ENCODE measurements around the gene TEX35. TPM values are rescaled to one million over a fixed set of nuclear protein-coding genes. Genes with fewer than 3 reads are reported as not detected.

TEX35 gene
- total RNA-seq, 1 experiment from 2014 or later, result not detected

GRCh38 chr1:178531887-178532286 is 19.0 kb downstream of the TEX35 start:
- Mint-ChIP-seq H3K4me1 (ENCODE audit: insufficient read depth, unreplicated experiment) (peaks cover 31% of the 10 kb centered on the region), H3K27me3 (ENCODE audit: insufficient read depth, unreplicated experiment) (peaks cover 7% of the 10 kb centered on the region), H3K9me3 (ENCODE audit: unreplicated experiment) (no peaks in the 10 kb centered on the region), H3K27ac (ENCODE audit: low read depth, unreplicated experiment) (no peak overlapping the region), H3K4me3 (ENCODE audit: unreplicated experiment) (no peak overlapping the region), H3K36me3 (ENCODE audit: insufficient read depth, unreplicated experiment) (no peaks in the 10 kb centered on the region)
- ChIA-PET POLR2A (interaction anchor here (0.5 to 1.4 kb wide), 5 partner anchors 11 to 238 kb away, joined by 3 to 4 read pairs (median 3); no protein-coding TSS in a partner anchor), CTCF (interaction anchor here (0.6 to 9.8 kb wide), 39 partner anchors 8 to 1567 kb away, joined by 3 to 167 read pairs (median 4); no protein-coding TSS in a partner anchor)
- intact Hi-C loops (cut with micrococcal nuclease), result loop anchor here (1.0 to 10.0 kb wide), 7 partner anchors 221 to 1065 kb away; partner anchors contain the start of genes AXDND1 and TOR3A
- no TSS peak for BruUV-seq (replicated peaks)
- DNase-seq (ENCODE audit: unreplicated experiment), result no peak
- TF ChIP-seq CTCF (IDR thresholded peaks at IDR 0.05; ENCODE audit: unreplicated experiment), result no peak

DNA sequence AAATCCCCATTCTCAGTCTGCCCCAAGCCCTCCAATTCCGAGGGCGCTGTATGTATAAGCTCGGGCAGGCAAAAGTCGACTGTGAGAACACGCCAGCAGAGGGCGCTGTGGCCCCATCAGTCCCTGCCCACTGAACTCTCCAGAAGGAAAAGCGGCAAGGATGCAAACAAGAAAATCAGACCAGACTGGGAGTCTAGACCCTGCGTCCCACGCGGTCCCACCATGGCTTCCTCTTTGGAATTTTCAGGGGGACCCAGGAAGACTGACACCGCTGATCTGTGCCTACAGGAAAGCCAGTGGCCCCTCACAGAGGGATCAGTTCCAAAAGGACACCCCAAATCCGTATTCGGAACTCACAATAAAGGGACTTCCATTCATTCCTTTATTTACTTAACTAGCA is 19.5 kb downstream of the TEX35 start:
- BruUV-seq (replicated peaks), result no TSS peak

DNA sequence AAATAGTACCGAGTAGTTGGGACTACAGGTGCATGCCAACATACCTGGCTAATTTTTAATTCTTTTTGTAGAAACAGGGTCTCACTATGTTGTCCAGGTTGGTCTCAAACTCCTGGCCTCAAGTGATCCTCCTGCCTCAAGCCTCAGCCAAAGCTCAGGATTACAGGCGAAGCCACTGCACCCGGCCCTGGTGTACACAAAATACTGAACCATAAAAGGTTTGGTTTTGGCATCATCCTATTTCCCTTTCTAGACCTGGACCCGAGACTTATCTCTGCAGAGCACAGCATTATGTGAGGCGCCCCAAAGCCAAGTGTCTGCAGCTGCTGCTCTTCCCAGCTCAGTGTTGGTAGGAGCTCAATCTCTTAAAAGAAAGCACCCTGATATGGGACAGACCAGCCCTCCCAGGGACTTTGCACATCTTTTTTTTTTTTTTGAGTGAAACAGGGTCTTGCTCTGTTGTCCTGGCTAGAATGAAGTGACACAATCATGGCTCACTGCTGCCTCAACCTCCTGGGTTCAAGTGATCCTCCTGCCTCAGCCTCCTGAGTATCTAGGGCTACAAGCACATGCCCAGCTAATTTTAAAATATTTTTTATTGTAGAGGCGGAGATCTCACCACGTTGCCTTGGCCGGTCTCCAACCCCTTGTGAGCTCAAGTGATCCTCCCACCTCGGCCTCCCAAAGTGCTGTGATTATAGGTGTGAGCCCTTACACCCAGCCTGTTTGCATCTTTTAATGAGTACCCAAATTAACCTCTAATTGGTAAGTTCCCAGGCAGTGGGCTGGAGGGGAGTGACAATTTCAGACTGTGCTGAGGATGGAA is 20.4 kb downstream of the TEX35 start:
- POLR2A ChIA-PET, result interaction anchor here (0.7 to 1.4 kb wide), 2 partner anchors 108 to 233 kb away, joined by 3 to 4 read pairs; no protein-coding TSS in a partner anchor
- H3K27ac Mint-ChIP-seq (ENCODE audit: low read depth, unreplicated experiment), result no peak overlapping the region
- no peak for DNase-seq (ENCODE audit: unreplicated experiment)
- H3K4me3 Mint-ChIP-seq (ENCODE audit: unreplicated experiment), result no peak overlapping the region
- H3K36me3 Mint-ChIP-seq (ENCODE audit: insufficient read depth, unreplicated experiment), result no peaks in the 10 kb centered on the region
- peaks cover 45% of the 10 kb centered on the region for H3K4me1 Mint-ChIP-seq (ENCODE audit: insufficient read depth, unreplicated experiment)
- CTCF ChIA-PET, result interaction anchor here (0.5 to 9.8 kb wide), 65 partner anchors 8 to 1598 kb away, joined by 3 to 167 read pairs (median 4); no protein-coding TSS in a partner anchor
- no peak for TF ChIP-seq CTCF (IDR thresholded peaks at IDR 0.05; ENCODE audit: unreplicated experiment)
- no peaks in the 10 kb centered on the region for H3K27me3 Mint-ChIP-seq (ENCODE audit: insufficient read depth, unreplicated experiment)
- intact Hi-C loops (cut with micrococcal nuclease), result loop anchor here (2.0 to 10.0 kb wide), 6 partner anchors 223 to 1064 kb away; partner anchors contain the start of genes AXDND1 and TOR3A
- BruUV-seq (replicated peaks), result no TSS peak
- no peaks in the 10 kb centered on the region for H3K9me3 Mint-ChIP-seq (ENCODE audit: unreplicated experiment)

More for the DNA sequence above, 19.5 kb downstream of the TEX35 start:
- ChIA-PET POLR2A (interaction anchor here (0.5 to 1.4 kb wide), 5 partner anchors 11 to 239 kb away, joined by 3 to 4 read pairs (median 3); no protein-coding TSS in a partner anchor), CTCF (interaction anchor here (0.6 to 9.8 kb wide), 56 partner anchors 7 to 1567 kb away, joined by 3 to 167 read pairs (median 4); no protein-coding TSS in a partner anchor)
- peak; percentile 99 for TF ChIP-seq CTCF (IDR thresholded peaks at IDR 0.05; ENCODE audit: unreplicated experiment)
- no peaks in the 10 kb centered on the region for H3K9me3 Mint-ChIP-seq (ENCODE audit: unreplicated experiment)
- intact Hi-C loops (cut with micrococcal nuclease), result loop anchor here (1.0 to 10.0 kb wide), 7 partner anchors 222 to 1065 kb away; partner anchors contain the start of genes AXDND1 and TOR3A
- H3K4me3 Mint-ChIP-seq (ENCODE audit: unreplicated experiment), result no peak overlapping the region
- peaks cover 36% of the 10 kb centered on the region for H3K4me1 Mint-ChIP-seq (ENCODE audit: insufficient read depth, unreplicated experiment)
- H3K27me3 Mint-ChIP-seq (ENCODE audit: insufficient read depth, unreplicated experiment), result peaks cover 7% of the 10 kb centered on the region
- H3K36me3 Mint-ChIP-seq (ENCODE audit: insufficient read depth, unreplicated experiment), result no peaks in the 10 kb centered on the region
- DNase-seq (ENCODE audit: unreplicated experiment), result peak; percentile 88
- no peak overlapping the region for H3K27ac Mint-ChIP-seq (ENCODE audit: low read depth, unreplicated experiment)
